CD14-positive monocyte (primary cell): Measurements from ENCODE around the gene GLCE. TPM values are rescaled to one million over a fixed set of nuclear protein-coding genes. Genes with fewer than 3 reads are reported as not detected.

Experiments
- DNase-seq, 3 donors: peaks; one replicate each; pipeline ENCODE4 v3.0.0-alpha.2; 2011 to 2022
- H2AFZ ChIP-seq: 2 replicates; pipeline ENCODE4 v1.6.0; 2012; ENCODE audit warnings: mild to moderate bottlenecking, low read depth, low read length, inconsistent platforms; ENCODE audit not compliant: insufficient read depth, poor library complexity, severe bottlenecking
- H3K27ac ChIP-seq, 2 donors: 1 replicate in 1 of 2; 2 replicates in 1 of 2; pipeline ENCODE4 v1.5.1; 2012 to 2013; ENCODE audit warnings: low read length in 2 of 2, control low read depth in 1 of 2, inconsistent platforms in 1 of 2, low read depth in 1 of 2, mild to moderate bottlenecking in 1 of 2
- H3K27me3 ChIP-seq, 2 donors: one replicate each; pipeline versions ENCODE4 v1.6.0 to v1.6.1; 2011 to 2013; ENCODE audit warnings: low read length in 2 of 2; ENCODE audit not compliant: control insufficient read depth in 2 of 2, insufficient read depth in 2 of 2
- H3K36me3 ChIP-seq, 2 donors: replicated peaks in 1 of 2; 1 replicate in 1 of 2; 2 replicates in 1 of 2; pipeline versions ENCODE4 v1.5.1 to v1.6.1; 2012 to 2013; ENCODE audit warnings: low read length in 2 of 2, control low read depth in 1 of 2, inconsistent platforms in 1 of 2, mild to moderate bottlenecking in 1 of 2; ENCODE audit not compliant: insufficient read depth in 2 of 2, control insufficient read depth in 1 of 2
- H3K4me1 ChIP-seq, 2 donors: 1 replicate in 1 of 2; 2 replicates in 1 of 2; pipeline versions ENCODE4 v1.5.1 to v1.6.1; 2012 to 2013; ENCODE audit warnings: low read length in 2 of 2, control low read depth in 1 of 2, inconsistent platforms in 1 of 2, mild to moderate bottlenecking in 1 of 2, moderate library complexity in 1 of 2; ENCODE audit not compliant: insufficient read depth in 2 of 2, control insufficient read depth in 1 of 2
- H3K4me2 ChIP-seq: replicated peaks from 2 replicates; pipeline ENCODE3; 2012; ENCODE audit warnings: low read length, moderate library complexity, mild to moderate bottlenecking; ENCODE audit not compliant: poor library complexity, severe bottlenecking; ENCODE audit errors: extremely low read depth
- H3K4me3 ChIP-seq, 3 experiments: fragments of 200-600 bp in 1 of 3; sonication (generic) in 1 of 3; replicated peaks in 1 of 3; 1 replicate in 2 of 3; 2 replicates in 1 of 3; pipeline ENCODE4 v1.5.1; 2011 to 2013; ENCODE audit warnings: low read length in 3 of 3, mild to moderate bottlenecking in 3 of 3, control low read depth in 2 of 3, low read depth in 2 of 3, inconsistent platforms in 1 of 3, moderate library complexity in 1 of 3
- H3K79me2 ChIP-seq: 2 replicates; pipeline ENCODE4 v1.6.0; 2012; ENCODE audit warnings: mild to moderate bottlenecking, control low read depth, inconsistent platforms, low read length, moderate library complexity; ENCODE audit not compliant: insufficient read depth
- H3K9ac ChIP-seq: 2 replicates; pipeline ENCODE4 v1.6.0; 2017; ENCODE audit warnings: low read length, mild to moderate bottlenecking; ENCODE audit not compliant: insufficient read depth, poor library complexity, severe bottlenecking
- H3K9me3 ChIP-seq, 2 donors: replicated peaks in 1 of 2; 1 replicate in 1 of 2; 2 replicates in 1 of 2; pipeline versions ENCODE4 v1.5.1 to v1.6.1; 2012 to 2013; ENCODE audit warnings: low read length in 2 of 2, control low read depth in 1 of 2; ENCODE audit not compliant: control insufficient read depth in 1 of 2, insufficient read depth in 1 of 2
- H4K20me1 ChIP-seq: 2 replicates; pipeline ENCODE4 v1.6.0; 2012; ENCODE audit warnings: mild to moderate bottlenecking, low read length, control low read depth, moderate library complexity; ENCODE audit not compliant: insufficient read depth
- H3K27ac Mint-ChIP-seq, 7 donors: one replicate each; pipeline ENCODE4 v1.8.0; 2020; ENCODE audit warnings: mild to moderate bottlenecking in 7 of 7, mixed read lengths in 7 of 7, moderate library complexity in 6 of 7, inconsistent platforms in 2 of 7
- H3K27me3 Mint-ChIP-seq, 3 donors: one replicate each; pipeline ENCODE4 v1.8.0; 2021 to 2022; ENCODE audit warnings: low read depth in 3 of 3, mild to moderate bottlenecking in 3 of 3, mixed read lengths in 3 of 3, moderate library complexity in 3 of 3, inconsistent platforms in 1 of 3
- H3K36me3 Mint-ChIP-seq, 2 donors: one replicate each; pipeline ENCODE4 v1.8.0; 2020; ENCODE audit warnings: mixed read lengths in 2 of 2, inconsistent platforms in 1 of 2, mild to moderate bottlenecking in 1 of 2
- H3K4me1 Mint-ChIP-seq: one replicate; pipeline ENCODE4 v1.8.0; 2020; ENCODE audit warnings: mild to moderate bottlenecking, mixed read lengths
- H3K4me3 Mint-ChIP-seq, 2 donors: one replicate each; pipeline ENCODE4 v1.8.0; 2020; ENCODE audit warnings: mild to moderate bottlenecking in 2 of 2, mixed read lengths in 2 of 2, moderate library complexity in 1 of 2
- H3K9me3 Mint-ChIP-seq, 7 donors: one replicate each; pipeline ENCODE4 v1.8.0; 2020 to 2022; ENCODE audit warnings: mixed read lengths in 7 of 7, mild to moderate bottlenecking in 6 of 7, moderate library complexity in 6 of 7, inconsistent platforms in 2 of 7
- WGBS: methylation state at CpG from one replicate; pipeline ENCODE4 v1.1.5; 2013; ENCODE audit warnings: missing lambda C conversion rate; ENCODE audit not compliant: insufficient coverage; 5-methylcytosine and 5-hydroxymethylcytosine counted together
- intact Hi-C, 2 donors: fragments of 100-400 bp; cut with micrococcal nuclease; formaldehyde crosslinking; loops; one replicate each; pipeline versions ENCODE4 v1.15.0 to v1.15.1; 2023
- polyA plus RNA-seq, 3 donors: library from polyadenylated mRNA; depleted of rRNA in 1 of 3; unstranded in 2 of 3; stranded (reverse) in 1 of 3; fragments of 300-500 nt in 2 of 3; fragments of >200 nt in 1 of 3; fragmentation: Illumina TruSeq in 2 of 3; gene quantifications; 1 replicate in 2 of 3; 2 replicates in 1 of 3; pipeline ENCODE4 v1.2.3, GENCODE V29; 2012 to 2021
- TF ChIP-seq, protein P1 (sequence below): fragments of 200-600 bp; IDR thresholded peaks from one replicate; pipeline ENCODE4 v1.8.0; 2022; ENCODE audit warnings: antibody characterized with exemption, mild to moderate bottlenecking

The GLCE gene
- polyA plus RNA-seq, 3 donors, result 11.0 to 24.3 (median 24.0) TPM

DNA sequence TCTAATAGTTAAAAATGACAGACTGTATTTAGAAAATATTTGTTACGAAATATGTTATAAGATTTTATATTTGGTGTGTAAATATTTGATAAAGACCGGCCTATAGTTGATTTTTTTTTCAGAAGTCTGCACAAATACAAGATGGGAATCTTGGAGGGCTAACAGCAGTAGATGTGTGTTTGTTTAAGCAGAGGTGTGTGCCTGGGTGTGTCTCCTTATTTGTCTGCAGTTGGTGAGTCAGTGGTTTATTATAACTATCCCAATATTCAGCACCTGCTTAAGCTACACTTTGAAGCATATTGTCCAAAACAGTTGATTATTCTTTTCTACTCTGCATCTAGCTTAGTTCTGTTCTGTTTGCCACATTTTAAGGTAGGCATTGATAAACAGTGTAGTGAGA lies 12.4 kb downstream of the GLCE start:
- Mint-ChIP-seq H3K9me3 (no peaks in the 10 kb centered on the region), H3K27ac (no peak overlapping the region), H3K27me3 (no peaks in the 10 kb centered on the region), H3K4me3 (no peak overlapping the region), H3K36me3 (peaks cover 0 to 5% of the 10 kb centered on the region in 2 donors), H3K4me1 (peaks cover 9% of the 10 kb centered on the region)
- intact Hi-C loops, result no loop called here
- Histone ChIP-seq H3K4me1 (peaks cover 8 to 9% of the 10 kb centered on the region in 2 donors), H3K27me3 (no peaks in the 10 kb centered on the region), H3K4me3 (no peak overlapping the region), H3K4me2 (no peak overlapping the region), H3K36me3 (no peaks in the 10 kb centered on the region), H3K9ac (no peak overlapping the region), H3K79me2 (peaks cover 23% of the 10 kb centered on the region), H3K27ac (no peak overlapping the region), H2AFZ (no peak overlapping the region), H4K20me1 (peaks cover 16% of the 10 kb centered on the region), H3K9me3 (no peaks in the 10 kb centered on the region)
- TF ChIP-seq, protein P1, sequence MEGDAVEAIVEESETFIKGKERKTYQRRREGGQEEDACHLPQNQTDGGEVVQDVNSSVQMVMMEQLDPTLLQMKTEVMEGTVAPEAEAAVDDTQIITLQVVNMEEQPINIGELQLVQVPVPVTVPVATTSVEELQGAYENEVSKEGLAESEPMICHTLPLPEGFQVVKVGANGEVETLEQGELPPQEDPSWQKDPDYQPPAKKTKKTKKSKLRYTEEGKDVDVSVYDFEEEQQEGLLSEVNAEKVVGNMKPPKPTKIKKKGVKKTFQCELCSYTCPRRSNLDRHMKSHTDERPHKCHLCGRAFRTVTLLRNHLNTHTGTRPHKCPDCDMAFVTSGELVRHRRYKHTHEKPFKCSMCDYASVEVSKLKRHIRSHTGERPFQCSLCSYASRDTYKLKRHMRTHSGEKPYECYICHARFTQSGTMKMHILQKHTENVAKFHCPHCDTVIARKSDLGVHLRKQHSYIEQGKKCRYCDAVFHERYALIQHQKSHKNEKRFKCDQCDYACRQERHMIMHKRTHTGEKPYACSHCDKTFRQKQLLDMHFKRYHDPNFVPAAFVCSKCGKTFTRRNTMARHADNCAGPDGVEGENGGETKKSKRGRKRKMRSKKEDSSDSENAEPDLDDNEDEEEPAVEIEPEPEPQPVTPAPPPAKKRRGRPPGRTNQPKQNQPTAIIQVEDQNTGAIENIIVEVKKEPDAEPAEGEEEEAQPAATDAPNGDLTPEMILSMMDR, result no peak
- WGBS, result no CpG with 5 or more reads among the region's 2 CpGs
- DNase-seq, result no peak

DNA sequence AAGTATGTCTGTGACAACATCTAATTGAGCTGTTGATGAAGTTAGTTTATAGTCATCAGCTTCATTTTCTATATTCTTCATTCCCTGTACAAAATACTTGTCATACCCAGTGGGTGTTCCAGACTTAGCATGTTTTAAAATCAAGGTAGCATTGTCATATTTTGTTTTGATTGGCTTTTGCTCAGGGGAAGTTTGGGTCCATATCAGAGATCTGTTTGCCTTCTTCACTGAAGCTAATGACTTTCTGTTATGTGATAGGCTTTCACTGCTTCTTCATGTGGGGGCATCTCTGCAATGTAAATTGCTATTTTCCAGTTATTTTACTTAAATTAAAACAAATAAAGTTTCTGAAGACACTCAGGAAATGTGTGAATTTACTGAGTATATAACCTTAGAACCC lies 15.1 kb downstream of the GLCE start:
- peaks cover 14% of the 10 kb centered on the region for H3K79me2 ChIP-seq
- H3K4me2 ChIP-seq, result no peak overlapping the region
- no peak overlapping the region for H3K27ac ChIP-seq
- no peaks in the 10 kb centered on the region for H3K36me3 ChIP-seq
- Mint-ChIP-seq H3K27me3 (no peaks in the 10 kb centered on the region), H3K4me3 (no peak overlapping the region), H3K27ac (no peak overlapping the region), H3K4me1 (peaks cover 3% of the 10 kb centered on the region), H3K9me3 (no peaks in the 10 kb centered on the region), H3K36me3 (peaks cover 0 to 2% of the 10 kb centered on the region in 2 donors)
- H3K27me3 ChIP-seq, result no peaks in the 10 kb centered on the region
- H2AFZ ChIP-seq, result no peak overlapping the region
- no peak overlapping the region for H3K9ac ChIP-seq
- TF ChIP-seq, protein P1, result no peak
- H3K4me1 ChIP-seq, result no peaks in the 10 kb centered on the region
- intact Hi-C loops, result no loop called here
- no peak for DNase-seq
- H3K4me3 ChIP-seq, result no peak overlapping the region
- no peaks in the 10 kb centered on the region for H3K9me3 ChIP-seq
- H4K20me1 ChIP-seq, result peaks cover 12% of the 10 kb centered on the region
